ENCODE results near the gene GDPD3. TPM values are rescaled to one million over a fixed set of nuclear protein-coding genes. Genes with fewer than 3 reads are reported as not detected.

GDPD3 gene
- total and polyA plus RNA-seq, 10 of the 15 experiments (the other 5 are each of a cell fraction or from before 2014, with no cell fraction given) = 0.29 to 3.3 (median 0.97) TPM

DNA sequence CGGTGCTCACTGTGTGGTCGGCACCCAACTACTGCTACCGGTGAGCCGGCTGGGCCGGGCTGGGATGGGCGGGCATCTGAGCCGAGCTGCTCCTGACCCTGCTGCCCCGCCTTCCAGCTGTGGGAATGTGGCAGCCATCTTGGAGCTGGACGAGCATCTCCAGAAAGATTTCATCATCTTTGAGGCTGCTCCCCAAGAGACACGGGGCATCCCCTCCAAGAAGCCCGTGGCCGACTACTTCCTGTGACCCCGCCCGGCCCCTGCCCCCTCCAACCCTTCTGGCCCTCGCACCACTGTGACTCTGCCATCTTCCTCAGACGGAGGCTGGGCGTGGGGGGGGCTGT lies 28.5 kb downstream of the GDPD3 start:
- Histone ChIP-seq H3K27me3 (replicated peaks in 1 of 2; ENCODE audit: control insufficient read depth in 2 of 2, insufficient read depth in 2 of 2, low read length in 1 of 2) (no peaks in the 10 kb centered on the region), H3K4me1 (ENCODE audit: control insufficient read depth, insufficient read depth, low read length) (no peaks in the 10 kb centered on the region), H3K4me2 (ENCODE audit: control insufficient read depth, insufficient read depth) (no peak overlapping the region), H3K9me3 (replicated peaks; ENCODE audit: control insufficient read depth, insufficient read depth, low read length) (no peaks in the 10 kb centered on the region), H3K4me3 (no peak overlapping the region), H2AFZ (ENCODE audit: control insufficient read depth, low read depth, low read length) (no peak overlapping the region), H3K27ac (ENCODE audit: control insufficient read depth, insufficient read depth) (no peak overlapping the region), H4K20me1 (ENCODE audit: control insufficient read depth, insufficient read depth) (no peaks in the 10 kb centered on the region), H3K79me2 (ENCODE audit: control insufficient read depth, insufficient read depth, low read length) (peaks cover under 1% of the 10 kb centered on the region), H3K9ac (ENCODE audit: control insufficient read depth, insufficient read depth, low read length) (no peak overlapping the region), H3K36me3 (ENCODE audit: control insufficient read depth in 2 of 2, insufficient read depth in 2 of 2, low read length in 1 of 2) (peaks cover 26 to 33% of the 10 kb centered on the region in 2 experiments; a peak in 3 of 4 replicates)
- DNase-seq (ENCODE audit: low read depth, low spot score) = no peak
- no peak for ATAC-seq
- TF ChIP-seq, protein P1, sequence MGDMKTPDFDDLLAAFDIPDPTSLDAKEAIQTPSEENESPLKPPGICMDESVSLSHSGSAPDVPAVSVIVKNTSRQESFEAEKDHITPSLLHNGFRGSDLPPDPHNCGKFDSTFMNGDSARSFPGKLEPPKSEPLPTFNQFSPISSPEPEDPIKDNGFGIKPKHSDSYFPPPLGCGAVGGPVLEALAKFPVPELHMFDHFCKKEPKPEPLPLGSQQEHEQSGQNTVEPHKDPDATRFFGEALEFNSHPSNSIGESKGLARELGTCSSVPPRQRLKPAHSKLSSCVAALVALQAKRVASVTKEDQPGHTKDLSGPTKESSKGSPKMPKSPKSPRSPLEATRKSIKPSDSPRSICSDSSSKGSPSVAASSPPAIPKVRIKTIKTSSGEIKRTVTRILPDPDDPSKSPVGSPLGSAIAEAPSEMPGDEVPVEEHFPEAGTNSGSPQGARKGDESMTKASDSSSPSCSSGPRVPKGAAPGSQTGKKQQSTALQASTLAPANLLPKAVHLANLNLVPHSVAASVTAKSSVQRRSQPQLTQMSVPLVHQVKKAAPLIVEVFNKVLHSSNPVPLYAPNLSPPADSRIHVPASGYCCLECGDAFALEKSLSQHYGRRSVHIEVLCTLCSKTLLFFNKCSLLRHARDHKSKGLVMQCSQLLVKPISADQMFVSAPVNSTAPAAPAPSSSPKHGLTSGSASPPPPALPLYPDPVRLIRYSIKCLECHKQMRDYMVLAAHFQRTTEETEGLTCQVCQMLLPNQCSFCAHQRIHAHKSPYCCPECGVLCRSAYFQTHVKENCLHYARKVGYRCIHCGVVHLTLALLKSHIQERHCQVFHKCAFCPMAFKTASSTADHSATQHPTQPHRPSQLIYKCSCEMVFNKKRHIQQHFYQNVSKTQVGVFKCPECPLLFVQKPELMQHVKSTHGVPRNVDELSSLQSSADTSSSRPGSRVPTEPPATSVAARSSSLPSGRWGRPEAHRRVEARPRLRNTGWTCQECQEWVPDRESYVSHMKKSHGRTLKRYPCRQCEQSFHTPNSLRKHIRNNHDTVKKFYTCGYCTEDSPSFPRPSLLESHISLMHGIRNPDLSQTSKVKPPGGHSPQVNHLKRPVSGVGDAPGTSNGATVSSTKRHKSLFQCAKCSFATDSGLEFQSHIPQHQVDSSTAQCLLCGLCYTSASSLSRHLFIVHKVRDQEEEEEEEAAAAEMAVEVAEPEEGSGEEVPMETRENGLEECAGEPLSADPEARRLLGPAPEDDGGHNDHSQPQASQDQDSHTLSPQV (IDR thresholded peaks at IDR 0.05) = no peak
- no peak for TF ChIP-seq EGR1 (IDR thresholded peaks at IDR 0.05; ENCODE audit: borderline replicate concordance in 1 of 2, low read depth in 2 of 2, low read length in 2 of 2)
- no peak for TF ChIP-seq CHD4 (IDR thresholded peaks at IDR 0.05)
- TF ChIP-seq ZBTB40 (IDR thresholded peaks at IDR 0.05; ENCODE audit: borderline replicate concordance) = no peak
- TF ChIP-seq EP300 (IDR thresholded peaks at IDR 0.05; ENCODE audit: borderline replicate concordance in 1 of 2, control insufficient read depth in 1 of 2, low read depth in 2 of 2, low read length in 2 of 2) = no peak
- TF ChIP-seq, protein P2, sequence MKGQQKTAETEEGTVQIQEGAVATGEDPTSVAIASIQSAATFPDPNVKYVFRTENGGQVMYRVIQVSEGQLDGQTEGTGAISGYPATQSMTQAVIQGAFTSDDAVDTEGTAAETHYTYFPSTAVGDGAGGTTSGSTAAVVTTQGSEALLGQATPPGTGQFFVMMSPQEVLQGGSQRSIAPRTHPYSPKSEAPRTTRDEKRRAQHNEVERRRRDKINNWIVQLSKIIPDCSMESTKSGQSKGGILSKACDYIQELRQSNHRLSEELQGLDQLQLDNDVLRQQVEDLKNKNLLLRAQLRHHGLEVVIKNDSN (IDR thresholded peaks at IDR 0.05; ENCODE audit: borderline replicate concordance, extremely low read length, insufficient read depth, low read depth, low read length) = no peak
- no peak for TF ChIP-seq IKZF1 (conservative IDR thresholded peaks at IDR 0.05)
- TF ChIP-seq RFX5 (IDR thresholded peaks at IDR 0.05; ENCODE audit: low read depth, low read length) = no peak
- TF ChIP-seq EZH2 (IDR thresholded peaks at IDR 0.05; ENCODE audit: borderline replicate concordance, control insufficient read depth, low read depth, low read length) = no peak
- no peak for TF ChIP-seq NFYA (IDR thresholded peaks at IDR 0.05; ENCODE audit: borderline replicate concordance, low read depth, low read length)
- no peak for TF ChIP-seq SMARCA5 (IDR thresholded peaks at IDR 0.05)
- ChIA-PET POLR2A (no interaction called here), RAD21 (ENCODE audit: unreplicated experiment) (no interaction called here), CTCF (no interaction called here), SMC1A (ENCODE audit: uncharacterized antibody, unreplicated experiment) (no interaction called here)
- intact Hi-C loops (cut with micrococcal nuclease; ENCODE audit: unreplicated experiment) = no loop called here
- FAIRE-seq = no peak
- in situ Hi-C loops (cut with MboI) = loop anchor here (25.0 kb wide), 1 partner anchor 1803 kb away; no protein-coding TSS in a partner anchor
- no TSS peak for BruUV-seq (replicated peaks)
- 71% methylated on average over 14 of the region's 17 CpGs for WGBS (ENCODE audit: insufficient coverage, insufficient replicate concordance, low lambda C conversion rate, missing lambda C conversion rate)
